ENCODE results near the gene EPAS1. TPM values are rescaled to one million over a fixed set of nuclear protein-coding genes. Genes with fewer than 3 reads are reported as not detected.
A peak's percentile ranks its signal among the peaks of the same experiment; 100 is the strongest.

Gene EPAS1
- total RNA-seq, 1 donor from 2014 or later = 280 TPM

DNA sequence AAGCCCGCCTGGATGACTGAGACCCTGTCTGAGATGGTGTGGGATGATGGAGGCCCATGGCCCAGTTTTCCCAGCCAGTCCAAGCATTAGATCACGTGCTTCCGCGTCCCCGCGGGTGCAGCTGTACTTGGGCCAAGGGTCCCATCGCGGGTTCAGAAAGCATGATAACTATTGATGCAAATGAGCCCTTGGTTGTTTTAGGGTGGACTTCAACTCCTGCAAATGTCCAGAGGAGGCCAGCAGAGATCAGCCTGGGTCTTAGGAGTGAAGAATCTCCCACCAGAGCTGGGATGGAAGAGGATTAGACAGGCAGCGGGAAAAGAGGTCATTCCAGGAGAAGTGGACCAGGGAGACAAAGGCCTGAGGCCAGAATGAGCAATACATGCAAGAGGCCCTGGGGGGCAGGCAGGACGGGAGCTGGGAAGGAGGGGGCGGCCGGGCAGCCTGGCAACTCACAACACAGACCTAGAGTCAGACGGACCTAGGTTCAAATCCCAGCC lies 92.3 kb downstream of the EPAS1 start:
- H3K36me3 Mint-ChIP-seq (ENCODE audit: low read depth, unreplicated experiment) = peaks cover 29% of the 10 kb centered on the region

DNA sequence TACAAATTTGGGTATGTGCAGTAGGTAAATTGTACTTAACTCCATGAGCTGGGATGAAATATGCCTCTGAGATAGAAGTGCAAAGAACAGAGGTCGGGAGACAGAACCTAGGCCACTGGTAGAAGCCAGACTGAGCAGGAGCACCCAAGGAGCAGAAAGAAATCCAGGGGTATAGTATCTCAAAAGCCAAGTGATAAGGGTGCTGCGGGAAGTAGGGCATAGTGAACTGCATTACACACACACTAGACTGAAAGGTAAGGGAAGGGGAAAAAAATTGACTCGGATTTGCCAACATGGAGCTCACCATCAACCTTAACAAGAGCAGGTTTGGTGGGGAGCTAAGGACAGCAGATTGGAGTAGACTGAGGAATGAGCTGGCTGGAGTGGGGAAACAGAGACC lies 92.8 kb downstream of the EPAS1 start:
- Mint-ChIP-seq H3K9me3 (ENCODE audit: unreplicated experiment) (no peaks in the 10 kb centered on the region), H3K36me3 (ENCODE audit: low read depth, unreplicated experiment) (peaks cover 23% of the 10 kb centered on the region), H3K27ac (ENCODE audit: unreplicated experiment) (peak overlapping the region; percentile 59), H3K4me1 (ENCODE audit: unreplicated experiment) (peaks cover 7% of the 10 kb centered on the region), H3K27me3 (ENCODE audit: unreplicated experiment) (peaks cover 22% of the 10 kb centered on the region), H3K4me3 (ENCODE audit: unreplicated experiment) (peak overlapping the region; percentile 0)
- TF ChIP-seq CTCF (IDR thresholded peaks at IDR 0.05; ENCODE audit: unreplicated experiment) = no peak
- DNase-seq (ENCODE audit: low spot score) = no peak

More for the DNA sequence above, 92.3 kb downstream of the EPAS1 start:
- no peak for DNase-seq (ENCODE audit: low spot score)
- Mint-ChIP-seq H3K9me3 (ENCODE audit: unreplicated experiment) (no peaks in the 10 kb centered on the region), H3K4me1 (ENCODE audit: unreplicated experiment) (peaks cover 7% of the 10 kb centered on the region), H3K4me3 (ENCODE audit: unreplicated experiment) (no peak overlapping the region), H3K27ac (ENCODE audit: unreplicated experiment) (no peak overlapping the region), H3K27me3 (ENCODE audit: unreplicated experiment) (peaks cover 24% of the 10 kb centered on the region)
- TF ChIP-seq CTCF (IDR thresholded peaks at IDR 0.05; ENCODE audit: unreplicated experiment) = no peak

- Mint-ChIP-seq H3K9me3 (ENCODE audit: unreplicated experiment) (no peaks in the 10 kb centered on the region), H3K27me3 (ENCODE audit: unreplicated experiment) (peaks cover 20% of the 10 kb centered on the region), H3K36me3 (ENCODE audit: low read depth, unreplicated experiment) (peaks cover 19% of the 10 kb centered on the region), H3K4me3 (ENCODE audit: unreplicated experiment) (no peak overlapping the region), H3K27ac (ENCODE audit: unreplicated experiment) (no peak overlapping the region), H3K4me1 (ENCODE audit: unreplicated experiment) (peaks cover 11% of the 10 kb centered on the region)
- TF ChIP-seq CTCF (IDR thresholded peaks at IDR 0.05; ENCODE audit: unreplicated experiment) = no peak
- DNase-seq (ENCODE audit: low spot score) = no peak
These were observed 93.7 kb downstream of the EPAS1 start for GRCh38 chr2:46390901-46391395.

DNA sequence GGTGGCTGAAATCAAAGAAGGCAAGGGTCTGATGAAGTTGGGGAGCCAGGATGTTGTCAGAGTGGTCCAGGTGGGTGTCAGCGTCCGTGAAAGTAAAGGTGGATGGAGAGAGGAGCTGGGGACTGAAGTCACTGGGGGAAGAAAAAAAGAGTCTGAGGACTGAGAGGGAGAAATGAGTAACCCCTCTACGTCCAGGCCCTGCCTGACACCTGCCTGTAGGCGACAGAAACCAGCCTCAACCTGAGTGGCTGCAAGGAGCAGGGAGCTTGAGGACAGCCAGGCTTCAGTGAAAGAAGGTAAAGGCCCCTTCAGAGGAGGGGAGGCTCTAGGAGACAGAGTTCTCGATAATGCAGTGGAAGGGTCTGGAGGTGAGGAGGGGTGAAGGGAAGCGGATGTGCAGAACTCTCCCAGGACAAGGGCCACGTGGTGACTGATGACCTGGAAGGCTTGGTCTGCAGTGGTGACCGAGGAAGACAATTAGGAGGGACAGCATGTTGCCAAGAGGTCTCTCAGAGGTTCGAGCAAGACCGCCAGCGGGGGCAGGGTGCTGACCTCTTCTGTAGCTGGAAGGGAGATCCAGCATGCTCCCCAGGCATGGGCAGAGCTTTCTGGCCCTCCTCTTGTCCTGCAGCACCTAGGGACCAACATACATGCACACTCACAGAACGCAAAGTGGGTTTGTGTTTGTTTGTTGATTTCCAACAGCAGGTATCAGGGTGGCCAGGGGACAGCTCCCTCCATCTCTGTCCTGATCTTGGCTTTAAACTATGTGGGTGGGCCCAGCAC lies 95.5 kb downstream of the EPAS1 start:
- Mint-ChIP-seq H3K27me3 (ENCODE audit: unreplicated experiment) (peaks cover 20% of the 10 kb centered on the region), H3K36me3 (ENCODE audit: low read depth, unreplicated experiment) (peaks cover 10% of the 10 kb centered on the region), H3K27ac (ENCODE audit: unreplicated experiment) (no peak overlapping the region), H3K4me3 (ENCODE audit: unreplicated experiment) (no peak overlapping the region), H3K4me1 (ENCODE audit: unreplicated experiment) (peaks cover 11% of the 10 kb centered on the region), H3K9me3 (ENCODE audit: unreplicated experiment) (no peaks in the 10 kb centered on the region)
- DNase-seq (ENCODE audit: low spot score) = no peak
- TF ChIP-seq CTCF (IDR thresholded peaks at IDR 0.05; ENCODE audit: unreplicated experiment) = no peak

GRCh38 chr2:46393347-46393820 lies 96.2 kb downstream of the EPAS1 start:
- Mint-ChIP-seq H3K4me1 (ENCODE audit: unreplicated experiment) (peaks cover 11% of the 10 kb centered on the region), H3K4me3 (ENCODE audit: unreplicated experiment) (no peak overlapping the region), H3K27ac (ENCODE audit: unreplicated experiment) (no peak overlapping the region), H3K9me3 (ENCODE audit: unreplicated experiment) (no peaks in the 10 kb centered on the region), H3K27me3 (ENCODE audit: unreplicated experiment) (peaks cover 20% of the 10 kb centered on the region), H3K36me3 (ENCODE audit: low read depth, unreplicated experiment) (peaks cover 10% of the 10 kb centered on the region)
- no peak for TF ChIP-seq CTCF (IDR thresholded peaks at IDR 0.05; ENCODE audit: unreplicated experiment)
- no peak for DNase-seq (ENCODE audit: low spot score)

All from endothelial cell (in vitro differentiated cells).